ENCODE measurements around the gene FLT1.

GRCh38 chr13:28459911-28460310 lies 35.0 kb downstream of the FLT1 start:
- no peak for TF ChIP-seq SUZ12 (IDR thresholded peaks at IDR 0.05; ENCODE audit: extremely low read depth, insufficient read depth, insufficient read length)
- no peak for TF ChIP-seq ZNF274 (IDR thresholded peaks at IDR 0.05; ENCODE audit: low read depth, low read length)
- no peak for TF ChIP-seq YY1 (IDR thresholded peaks at IDR 0.05; ENCODE audit: insufficient read depth, insufficient read length)

Data from NT2/D1 (cell line).